ENCODE measurements around the gene ARID3B.
"Not testable (repeated sequence)": the region's sequence is repeated elsewhere in the genome, so short reads cannot be mapped to it uniquely, and the experiment has no call there.

ARID3B gene

GRCh38 chr15:74620636-74621545 is 79.9 kb downstream of the ARID3B start:
- peak; percentile 47 to 52 for DNase-seq (ENCODE audit: low read depth in 2 of 2)

GRCh38 chr15:74621546-74621920 is 80.5 kb downstream of the ARID3B start:
- DNase-seq (ENCODE audit: low read depth in 2 of 2), result no peak

- DNase-seq (ENCODE audit: low read depth in 2 of 2), result no peak
Measured at GRCh38 chr15:74621936-74622335, 80.9 kb downstream of the ARID3B start.

- DNase-seq (ENCODE audit: low read depth in 2 of 2), result no peak
Measured at GRCh38 chr15:74622758-74623157, 81.7 kb downstream of the ARID3B start.

- no peak for DNase-seq (ENCODE audit: low read depth in 2 of 2)
Measured at GRCh38 chr15:74624020-74624602, 83.1 kb downstream of the ARID3B start.

- no peak for DNase-seq (ENCODE audit: low read depth in 2 of 2)
Measured at GRCh38 chr15:74625693-74626092, 84.7 kb downstream of the ARID3B start.

GRCh38 chr15:74626336-74626735 is 85.3 kb downstream of the ARID3B start:
- DNase-seq (ENCODE audit: low read depth in 2 of 2), result no peak

GRCh38 chr15:74626752-74627692 is 86.0 kb downstream of the ARID3B start:
- no peak for DNase-seq (ENCODE audit: low read depth in 2 of 2)

- DNase-seq (ENCODE audit: low read depth in 2 of 2), result no peak
Measured at GRCh38 chr15:74627766-74628165, 86.7 kb downstream of the ARID3B start.

GRCh38 chr15:74628199-74628598 is 87.2 kb downstream of the ARID3B start:
- DNase-seq (ENCODE audit: low read depth in 2 of 2), result no peak

- DNase-seq (ENCODE audit: low read depth in 2 of 2), result no peak
Measured at GRCh38 chr15:74628949-74629348, 87.9 kb downstream of the ARID3B start.

- DNase-seq (ENCODE audit: low read depth in 2 of 2), result not testable (repeated sequence)
Measured at GRCh38 chr15:74629696-74630095, 88.7 kb downstream of the ARID3B start.

- no peak for DNase-seq (ENCODE audit: low read depth in 2 of 2)
Measured at GRCh38 chr15:74630284-74631086, 89.5 kb downstream of the ARID3B start.

GRCh38 chr15:74631087-74631385 is 90.0 kb downstream of the ARID3B start:
- no peak for DNase-seq (ENCODE audit: low read depth in 2 of 2)

- DNase-seq (ENCODE audit: low read depth in 2 of 2), result no peak
Measured at GRCh38 chr15:74631408-74631807, 90.4 kb downstream of the ARID3B start.

GRCh38 chr15:74631935-74632560 is 91.0 kb downstream of the ARID3B start:
- DNase-seq (ENCODE audit: low read depth in 2 of 2), result peak; percentile 13 to 31

- DNase-seq (ENCODE audit: low read depth in 2 of 2), result no peak
Measured at GRCh38 chr15:74632601-74633000, 91.6 kb downstream of the ARID3B start.

- no peak for DNase-seq (ENCODE audit: low read depth in 2 of 2)
Measured at GRCh38 chr15:74633781-74634180, 92.8 kb downstream of the ARID3B start.

- DNase-seq (ENCODE audit: low read depth in 2 of 2), result peak; percentile 46 to 53
Measured at GRCh38 chr15:74635228-74635627, 94.2 kb downstream of the ARID3B start.

- DNase-seq (ENCODE audit: low read depth in 2 of 2), result no peak
Measured at GRCh38 chr15:74636984-74637383, 96.0 kb downstream of the ARID3B start.

GRCh38 chr15:74641151-74641550 is 100.1 kb downstream of the ARID3B start:
- no peak for DNase-seq (ENCODE audit: low read depth in 2 of 2)
